Neural cell (in vitro differentiated cells): ENCODE data around the gene TRIM32.

Experiments
- EP300 ChIP-seq: fragments of 450-650 bp; conservative IDR thresholded peaks from 2 replicates; pipeline ENCODE4 v1.6.1; 2014; ENCODE audit warnings: antibody characterized with exemption, mild to moderate bottlenecking, moderate library complexity; ENCODE audit not compliant: poor library complexity, severe bottlenecking
- POLR2AphosphoS5 ChIP-seq: IDR thresholded peaks from 2 replicates; pipeline ENCODE4 v1.6.1; 2012
- SMC3 ChIP-seq: fragments of 450-650 bp; conservative IDR thresholded peaks from 2 replicates; pipeline ENCODE4 v1.6.1; 2014; ENCODE audit warnings: antibody characterized with exemption, mild to moderate bottlenecking, moderate library complexity; ENCODE audit not compliant: poor library complexity
- TF ChIP-seq, protein P1 (sequence below): fragments of 450-650 bp; IDR thresholded peaks from 2 replicates; pipeline ENCODE4 v1.5.1; 2014; ENCODE audit warnings: antibody characterized with exemption, mild to moderate bottlenecking, moderate library complexity; ENCODE audit not compliant: poor library complexity, severe bottlenecking

DNA sequence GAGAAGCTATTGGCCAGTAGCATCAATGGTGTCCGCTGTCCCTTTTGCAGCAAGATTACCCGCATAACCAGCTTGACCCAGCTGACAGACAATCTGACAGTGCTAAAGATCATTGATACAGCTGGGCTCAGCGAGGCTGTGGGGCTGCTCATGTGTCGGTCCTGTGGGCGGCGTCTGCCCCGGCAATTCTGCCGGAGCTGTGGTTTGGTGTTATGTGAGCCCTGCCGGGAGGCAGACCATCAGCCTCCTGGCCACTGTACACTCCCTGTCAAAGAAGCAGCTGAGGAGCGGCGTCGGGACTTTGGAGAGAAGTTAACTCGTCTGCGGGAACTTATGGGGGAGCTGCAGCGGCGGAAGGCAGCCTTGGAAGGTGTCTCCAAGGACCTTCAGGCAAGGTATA is 10.8 kb downstream of the TRIM32 start:
- TF ChIP-seq POLR2AphosphoS5 (no peak), SMC3 (no peak), EP300 (no peak)
- TF ChIP-seq, protein P1, sequence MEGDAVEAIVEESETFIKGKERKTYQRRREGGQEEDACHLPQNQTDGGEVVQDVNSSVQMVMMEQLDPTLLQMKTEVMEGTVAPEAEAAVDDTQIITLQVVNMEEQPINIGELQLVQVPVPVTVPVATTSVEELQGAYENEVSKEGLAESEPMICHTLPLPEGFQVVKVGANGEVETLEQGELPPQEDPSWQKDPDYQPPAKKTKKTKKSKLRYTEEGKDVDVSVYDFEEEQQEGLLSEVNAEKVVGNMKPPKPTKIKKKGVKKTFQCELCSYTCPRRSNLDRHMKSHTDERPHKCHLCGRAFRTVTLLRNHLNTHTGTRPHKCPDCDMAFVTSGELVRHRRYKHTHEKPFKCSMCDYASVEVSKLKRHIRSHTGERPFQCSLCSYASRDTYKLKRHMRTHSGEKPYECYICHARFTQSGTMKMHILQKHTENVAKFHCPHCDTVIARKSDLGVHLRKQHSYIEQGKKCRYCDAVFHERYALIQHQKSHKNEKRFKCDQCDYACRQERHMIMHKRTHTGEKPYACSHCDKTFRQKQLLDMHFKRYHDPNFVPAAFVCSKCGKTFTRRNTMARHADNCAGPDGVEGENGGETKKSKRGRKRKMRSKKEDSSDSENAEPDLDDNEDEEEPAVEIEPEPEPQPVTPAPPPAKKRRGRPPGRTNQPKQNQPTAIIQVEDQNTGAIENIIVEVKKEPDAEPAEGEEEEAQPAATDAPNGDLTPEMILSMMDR = no peak
